OCI-LY3 (cell line): Measurements from ENCODE around the gene QRICH1.

Source experiments
- CTCF ChIP-seq: fragments of 200-600, 300-600 bp; sonication (generic); IDR thresholded peaks from 2 replicates; pipeline ENCODE4 v1.5.1; 2014; ENCODE audit warnings: antibody characterized with exemption, low read length, low read depth
- EZH2phosphoT487 ChIP-seq: fragments of 200-600 bp; shearing (Covaris generic); IDR thresholded peaks from 2 replicates; pipeline ENCODE4 v1.6.1; 2018; ENCODE audit warnings: antibody characterized with exemption, mixed run types, low read depth

DNA sequence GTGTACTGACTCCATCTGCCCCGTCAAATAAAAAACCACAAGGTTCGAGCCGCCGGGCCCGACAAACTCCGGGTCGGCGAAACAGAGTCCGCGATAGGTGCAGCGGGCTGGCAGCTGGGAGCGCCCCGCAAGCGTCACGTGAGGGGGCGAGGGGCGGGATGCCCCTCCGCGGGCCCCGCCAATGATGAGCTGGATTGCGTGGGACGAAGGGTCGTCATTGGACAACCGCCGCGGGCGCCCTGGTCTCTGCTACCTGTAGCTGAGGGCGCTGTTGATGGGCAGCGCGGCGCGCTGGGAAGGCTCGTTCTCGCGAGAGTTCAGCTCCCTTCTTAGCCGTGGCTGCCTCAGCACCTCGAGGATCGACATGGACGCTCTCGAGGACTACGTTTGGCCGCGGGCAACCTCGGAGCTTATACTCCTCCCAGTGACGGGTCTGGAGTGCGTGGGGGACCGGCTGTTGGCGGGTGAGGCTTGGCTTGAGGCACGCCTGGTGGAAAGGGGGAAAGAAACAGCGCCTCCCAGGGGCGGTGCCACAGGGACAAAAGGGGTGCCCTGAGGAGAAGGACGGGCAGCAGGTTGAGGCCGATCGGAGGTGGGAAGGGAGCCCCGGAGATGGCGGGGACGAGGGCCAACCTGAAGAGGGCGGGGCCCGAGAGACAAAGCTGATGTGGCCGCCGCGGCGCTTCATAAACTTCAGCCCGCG, 86.7 kb downstream of the QRICH1 start, which contains the start of gene WDR6:
- TF ChIP-seq CTCF (peak; percentile 63), EZH2phosphoT487 (no peak)
